Endothelial cell of hepatic sinusoid (primary cell): Measurements from ENCODE around the gene SNTG2.

Experiments used
- in situ Hi-C: cut with HindIII; loops from 2 replicates; pipeline ENCODE4 v1.10.0; 2017; ENCODE audit warnings: low sequenced_read_pairs

The SNTG2 gene

DNA sequence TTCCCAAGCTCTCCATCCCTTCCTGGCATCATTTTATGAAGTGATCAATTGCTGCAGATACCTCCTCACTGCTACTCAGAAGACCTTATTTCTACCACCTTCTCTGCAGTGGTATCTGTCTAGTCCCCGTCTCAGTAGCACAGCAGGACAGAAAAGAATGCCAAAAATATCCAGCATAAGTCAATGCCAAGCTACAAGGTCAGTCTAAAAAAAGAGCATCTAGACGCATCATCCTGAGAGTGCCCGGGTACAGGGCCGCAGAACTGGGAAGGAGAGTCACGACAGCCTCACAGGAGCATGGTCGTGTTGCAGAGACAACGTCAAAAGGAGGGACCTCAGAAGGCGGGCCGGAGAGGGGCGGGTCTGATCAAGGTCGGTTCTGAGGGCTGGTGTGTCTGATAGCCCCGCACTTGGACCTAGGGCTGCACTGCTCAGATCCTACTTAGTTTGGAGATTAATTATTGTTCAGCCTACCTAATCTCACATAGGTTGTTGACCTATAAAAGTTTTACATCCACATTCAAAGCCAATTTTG, 24.3 kb upstream of the SNTG2 start:
- in situ Hi-C loops = no loop called here

DNA sequence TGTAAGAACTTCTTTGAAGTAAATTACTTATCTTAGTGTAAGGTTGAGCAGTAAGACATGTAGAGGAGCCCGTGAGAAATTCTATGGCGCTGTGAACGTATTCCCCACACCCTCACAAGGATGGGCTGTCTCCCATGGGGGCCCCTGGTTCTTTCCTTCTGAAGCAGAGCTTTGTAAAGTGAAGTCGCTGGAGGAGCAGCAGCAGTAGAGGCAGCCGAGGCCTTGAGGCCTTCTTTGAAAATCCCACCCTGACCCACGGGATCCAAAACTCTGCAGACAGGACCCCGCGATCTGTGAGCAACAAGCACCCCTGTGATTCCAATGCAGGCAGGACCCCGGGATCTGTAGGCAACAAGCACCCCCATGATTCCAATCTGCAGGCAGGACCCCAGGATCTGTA, 23.8 kb upstream of the SNTG2 start:
- in situ Hi-C loops = no loop called here

DNA sequence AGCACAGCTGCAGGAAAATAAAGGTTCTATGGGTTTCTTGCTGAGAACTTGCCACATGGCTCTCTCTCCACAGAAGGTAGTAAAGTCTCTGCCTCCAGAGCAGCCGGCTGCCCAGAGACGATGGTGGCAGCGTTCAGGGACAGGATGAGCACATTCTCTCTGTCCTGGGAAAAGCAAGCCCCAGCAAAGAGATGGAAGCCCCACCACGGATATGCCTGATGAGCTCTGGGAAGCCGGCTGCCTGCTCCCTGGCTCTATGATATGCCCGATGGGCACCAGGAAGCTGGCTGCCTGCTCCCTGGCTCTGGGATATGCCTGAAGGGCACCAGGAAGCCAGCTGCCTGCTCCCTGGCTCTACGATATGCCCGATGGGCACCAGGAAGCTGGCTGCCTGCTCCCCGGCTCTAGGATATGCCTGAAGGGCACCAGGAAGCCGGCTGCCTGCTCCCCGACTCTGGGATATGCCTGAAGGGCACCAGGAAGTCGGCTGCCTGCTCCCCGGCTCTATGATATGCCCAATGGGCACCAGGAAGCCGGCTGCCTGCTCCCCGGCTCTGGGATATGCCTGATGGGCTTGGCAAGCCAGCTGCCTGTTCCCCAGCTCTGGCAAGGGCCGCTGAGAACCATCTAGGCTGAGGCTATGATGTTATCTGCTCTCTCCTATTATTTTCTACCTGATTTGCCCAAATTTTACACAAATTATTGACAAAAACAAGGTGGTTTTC, 21.5 kb upstream of the SNTG2 start:
- in situ Hi-C loops = no loop called here

DNA sequence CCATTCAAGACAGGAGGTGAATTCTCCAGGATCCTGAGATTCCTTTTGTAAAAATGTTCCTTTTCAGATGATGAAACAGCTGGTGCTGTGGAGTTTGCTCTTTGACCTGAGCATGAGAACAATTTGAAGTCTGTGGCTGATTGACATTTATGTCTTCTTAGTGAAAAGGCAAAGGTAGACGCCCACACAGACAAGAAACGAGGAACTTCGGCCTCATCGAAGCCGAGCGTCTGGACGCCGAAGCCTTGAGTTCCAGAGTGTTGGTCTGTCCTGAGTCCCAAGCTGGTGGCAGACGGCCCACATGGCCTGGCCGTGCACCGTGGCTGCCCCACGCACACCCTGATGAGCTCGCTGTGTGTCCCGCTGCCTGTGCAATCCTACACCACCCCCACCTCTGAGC, 20.7 kb upstream of the SNTG2 start:
- in situ Hi-C loops = no loop called here

DNA sequence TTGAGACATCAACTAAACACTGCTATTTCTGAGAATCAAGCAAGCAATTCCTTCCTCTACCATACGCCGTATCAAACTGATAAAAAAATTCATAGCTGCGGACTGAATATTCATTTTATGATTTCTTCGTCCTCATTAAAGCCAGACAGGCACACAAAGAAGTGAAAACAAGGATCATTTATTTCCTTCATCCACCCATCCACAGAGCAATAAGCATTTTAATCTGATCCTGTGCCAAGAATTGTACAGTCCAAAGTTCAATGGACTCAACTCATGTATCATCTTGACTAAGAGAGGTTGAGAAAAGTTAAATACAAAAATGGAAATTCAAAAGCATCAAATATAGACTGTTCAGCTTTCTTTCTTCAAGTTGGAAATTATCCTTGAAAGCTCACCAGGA, 19.7 kb upstream of the SNTG2 start:
- in situ Hi-C loops = no loop called here

DNA sequence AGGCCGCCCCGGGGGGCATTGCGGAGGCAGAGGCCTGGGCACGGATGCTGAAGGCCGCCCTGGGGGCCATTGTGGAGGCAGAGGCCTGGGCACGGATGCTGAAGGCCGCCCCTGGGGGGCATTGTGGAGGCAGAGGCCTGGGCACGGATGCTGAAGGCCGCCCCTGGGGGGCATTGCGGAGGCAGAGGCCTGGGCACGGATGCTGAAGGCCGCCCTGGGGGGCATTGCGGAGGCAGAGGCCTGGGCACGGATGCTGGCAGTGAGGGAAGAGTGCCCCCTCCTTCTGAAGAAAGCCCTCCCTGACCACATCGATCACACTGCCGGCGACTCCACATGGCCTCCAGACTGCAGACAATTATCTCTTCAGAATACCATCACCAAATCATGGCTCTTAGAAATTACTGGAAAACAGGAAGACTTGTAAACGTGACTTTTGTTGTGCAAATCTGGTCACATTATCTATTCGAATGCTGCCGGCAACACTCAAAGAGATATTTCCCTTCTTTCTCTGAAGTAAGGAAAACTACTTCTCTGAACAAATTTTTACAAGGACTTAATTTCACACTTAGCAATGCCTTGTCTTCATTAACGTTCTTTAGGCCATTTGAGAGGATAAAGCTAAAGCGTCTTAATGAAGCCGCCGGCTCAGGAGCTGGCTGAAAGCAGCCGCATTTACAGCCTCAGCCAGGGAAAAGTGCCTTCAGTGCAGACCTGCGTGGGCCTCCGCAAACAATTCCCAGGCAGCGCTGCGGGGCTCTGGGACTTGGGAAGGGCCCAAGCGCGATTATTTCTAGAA, 18.1 kb upstream of the SNTG2 start:
- in situ Hi-C loops = no loop called here

DNA sequence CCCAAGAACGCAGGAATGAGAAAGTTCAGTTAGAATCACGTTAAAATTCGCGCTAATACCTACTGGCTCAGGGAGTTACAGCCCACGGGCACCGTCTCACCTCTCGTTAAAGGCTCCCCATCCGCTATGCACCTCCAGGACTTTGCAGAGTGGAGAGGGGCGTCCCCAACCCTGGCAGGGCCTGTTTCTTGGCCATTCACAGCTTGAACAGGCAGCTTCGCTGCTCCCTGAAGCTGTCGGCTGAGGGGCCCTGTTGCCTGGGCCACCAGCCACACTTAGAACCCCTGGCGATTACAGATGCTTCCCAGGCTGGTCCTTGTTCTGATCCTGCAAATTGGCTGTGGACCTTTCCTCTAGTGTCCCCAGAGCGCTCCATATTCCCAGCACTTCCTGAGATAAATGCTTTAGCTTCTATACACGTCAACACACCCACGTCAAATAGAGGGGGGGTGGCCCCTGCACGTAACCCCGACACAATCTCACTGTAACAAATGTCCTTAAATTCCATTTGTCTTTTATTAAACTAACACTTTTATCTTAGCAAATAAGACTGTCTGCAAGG, 16.8 kb upstream of the SNTG2 start:
- in situ Hi-C loops = no loop called here

DNA sequence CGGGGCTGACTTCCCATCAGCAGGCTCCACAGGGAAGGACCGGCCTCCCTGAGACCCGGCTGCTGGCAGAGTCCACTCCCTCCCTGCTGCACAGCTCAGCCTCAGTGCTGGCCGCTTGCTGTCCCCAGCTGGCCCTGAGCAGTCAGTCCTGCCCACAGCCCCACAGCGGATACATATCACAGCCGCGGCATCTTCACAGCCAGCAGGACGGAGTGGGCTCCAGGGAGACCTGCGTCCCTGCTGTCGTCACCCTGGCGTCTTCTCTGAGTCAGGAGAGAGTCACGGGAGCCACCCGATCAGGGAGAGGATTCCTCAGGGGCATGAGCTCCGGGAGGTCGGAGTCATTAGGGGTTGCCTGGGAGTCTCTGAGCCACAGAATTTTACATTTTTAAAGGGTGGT, 13.1 kb upstream of the SNTG2 start:
- in situ Hi-C loops = no loop called here

DNA sequence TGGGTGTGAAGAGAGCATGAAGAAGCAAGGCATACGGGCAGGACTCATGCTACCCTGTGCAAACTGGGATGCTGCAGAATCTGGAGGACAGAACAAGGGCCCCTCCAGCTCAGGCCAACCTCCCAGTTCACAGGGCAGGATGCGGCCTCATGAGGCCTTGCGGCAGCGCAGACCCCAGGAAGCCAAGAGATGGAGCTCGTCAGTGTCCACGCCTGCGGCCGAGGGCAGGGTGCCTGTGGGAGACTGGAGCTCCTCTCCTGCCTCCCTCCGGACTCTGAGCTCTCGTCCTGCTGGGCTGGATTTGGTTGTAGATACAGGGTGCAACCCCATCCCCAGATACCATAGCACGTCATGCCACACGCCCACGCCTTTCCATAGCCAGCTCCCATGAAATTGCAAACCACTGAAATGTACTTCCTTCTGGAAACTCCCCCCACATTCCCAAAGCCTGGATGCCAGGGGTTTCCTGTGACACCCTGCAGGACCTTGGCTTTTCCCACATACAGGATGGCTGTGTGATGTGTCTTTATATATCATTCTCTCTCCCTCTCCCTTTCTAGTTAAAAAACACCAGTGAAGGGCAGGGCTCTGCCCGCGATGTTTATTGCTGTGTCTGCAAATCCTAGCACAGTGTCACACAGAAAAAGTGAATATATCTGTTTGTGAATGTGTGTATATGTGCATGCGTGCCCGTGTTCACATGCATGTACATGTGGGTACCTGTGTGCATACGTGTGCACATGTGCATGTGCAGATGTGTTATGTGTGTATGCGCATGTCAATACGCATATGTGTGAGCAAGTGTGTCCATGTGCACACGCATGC, 12.3 kb upstream of the SNTG2 start:
- in situ Hi-C loops = no loop called here

DNA sequence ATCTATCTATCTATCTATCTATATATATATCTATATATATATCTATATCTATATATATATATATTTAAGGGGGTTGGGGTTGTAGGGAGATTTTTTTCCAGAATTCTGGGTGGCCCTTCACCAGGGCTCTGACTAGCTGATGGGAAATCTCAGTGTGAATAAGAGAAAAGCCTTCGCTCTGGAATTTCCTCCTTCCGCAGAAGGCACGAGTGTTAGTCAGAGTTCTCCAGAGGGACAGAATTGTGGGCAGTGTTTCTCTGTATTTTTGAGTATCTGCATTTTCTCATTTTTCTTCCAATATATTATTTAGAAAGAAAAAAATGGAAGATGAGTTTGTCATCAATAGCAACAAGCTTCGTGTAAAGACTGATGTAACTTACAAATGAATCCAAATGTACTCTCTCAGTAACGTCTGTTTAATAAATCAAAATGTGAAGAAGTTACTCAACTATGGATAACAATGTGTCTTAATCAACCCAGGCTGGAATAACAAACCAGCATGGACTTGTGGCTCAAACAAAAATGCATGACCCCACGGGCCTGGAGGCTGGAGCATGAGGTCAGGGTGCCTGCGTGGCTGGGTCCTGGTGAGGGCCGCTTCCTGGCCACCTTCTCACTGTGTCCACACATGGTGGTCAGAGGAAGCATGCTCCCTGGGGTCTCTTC, 10.6 kb upstream of the SNTG2 start:
- in situ Hi-C loops = no loop called here

DNA sequence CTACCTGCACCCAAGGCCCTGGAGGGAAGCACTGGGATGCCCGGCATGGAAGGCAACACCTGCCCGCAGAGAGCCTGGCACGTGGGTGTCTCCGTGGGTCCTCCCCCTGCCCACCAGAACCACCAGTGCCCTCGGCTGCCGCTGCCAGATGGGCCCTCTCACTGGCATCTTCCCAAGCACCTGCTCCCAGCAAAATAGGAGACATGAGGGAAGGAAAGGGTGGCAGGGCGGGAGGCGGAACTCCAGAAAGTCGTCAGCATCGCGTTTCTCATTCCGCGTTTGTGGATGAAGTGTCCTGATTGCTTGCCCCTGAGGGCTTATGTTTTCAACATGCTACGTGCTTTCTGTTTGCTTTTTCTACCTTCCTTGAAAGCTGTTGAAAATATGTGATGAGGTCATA, 8.8 kb upstream of the SNTG2 start:
- in situ Hi-C loops = no loop called here

DNA sequence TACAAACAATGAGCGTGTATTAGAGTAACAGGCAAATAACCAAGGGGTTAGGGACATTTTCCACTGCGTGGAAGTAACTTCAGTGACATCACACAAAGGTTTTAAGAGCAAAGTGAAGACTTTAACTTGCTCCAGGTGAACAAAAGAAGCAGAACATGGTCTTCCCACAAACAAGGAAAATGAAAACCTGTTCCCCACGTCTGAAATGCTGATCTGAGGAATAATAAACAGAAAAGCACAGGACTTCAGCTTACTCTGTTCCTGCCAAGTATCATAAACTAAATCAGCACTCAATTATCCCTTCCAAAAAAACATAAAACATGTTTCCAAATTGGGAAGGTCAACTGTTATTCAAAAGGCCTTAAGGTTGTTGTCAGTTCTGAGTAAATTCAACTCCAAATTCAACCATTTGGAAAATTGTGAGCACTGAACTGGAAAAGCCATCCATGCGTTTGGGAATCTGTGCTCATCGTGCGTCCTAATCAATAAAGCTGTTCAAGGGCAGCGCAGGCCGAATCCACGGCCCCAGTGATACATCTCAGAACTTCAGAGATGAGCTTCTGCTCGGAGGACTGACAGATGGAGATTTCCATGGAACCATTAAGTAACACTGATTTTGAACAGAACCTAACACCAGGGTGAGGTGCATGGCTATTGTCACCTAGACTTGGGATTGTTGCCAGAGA, 7.7 kb upstream of the SNTG2 start:
- in situ Hi-C loops = no loop called here

DNA sequence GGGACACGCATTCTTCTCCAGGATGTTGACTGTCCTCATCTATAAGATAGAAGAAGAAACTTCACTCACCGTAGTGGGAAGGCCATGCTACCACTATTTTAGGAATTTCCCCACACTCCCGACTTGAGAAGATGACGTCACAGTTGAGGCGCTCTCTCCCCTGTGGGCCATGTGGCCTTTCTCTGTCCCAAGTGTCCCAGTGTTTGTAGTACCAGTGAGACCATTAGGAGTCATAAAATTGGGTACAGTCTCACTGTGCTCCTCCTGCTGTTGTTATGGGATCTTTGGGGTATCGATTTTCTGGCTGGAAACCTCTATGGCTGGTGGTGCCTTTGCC, 7.2 kb upstream of the SNTG2 start:
- in situ Hi-C loops = no loop called here

DNA sequence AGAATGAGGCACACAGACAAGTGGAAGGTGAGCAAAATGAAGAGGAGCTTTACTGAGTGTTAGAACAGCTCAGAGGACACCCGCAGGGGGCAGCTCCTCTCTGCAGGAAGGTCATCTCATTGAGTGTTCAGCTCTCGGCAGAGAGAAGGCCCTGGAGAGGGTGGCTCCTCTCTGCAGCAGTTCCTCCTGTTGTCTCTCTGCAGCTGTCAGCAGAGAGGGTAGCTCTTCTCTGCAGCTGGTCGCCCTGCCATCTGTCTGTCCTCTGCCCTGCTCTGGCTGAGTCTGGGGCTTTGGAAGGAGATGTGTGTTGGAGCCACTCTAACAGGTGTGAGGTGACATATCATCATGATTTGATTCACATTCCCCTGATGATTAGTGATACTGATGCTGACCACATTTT, 6.8 kb upstream of the SNTG2 start:
- in situ Hi-C loops = no loop called here

DNA sequence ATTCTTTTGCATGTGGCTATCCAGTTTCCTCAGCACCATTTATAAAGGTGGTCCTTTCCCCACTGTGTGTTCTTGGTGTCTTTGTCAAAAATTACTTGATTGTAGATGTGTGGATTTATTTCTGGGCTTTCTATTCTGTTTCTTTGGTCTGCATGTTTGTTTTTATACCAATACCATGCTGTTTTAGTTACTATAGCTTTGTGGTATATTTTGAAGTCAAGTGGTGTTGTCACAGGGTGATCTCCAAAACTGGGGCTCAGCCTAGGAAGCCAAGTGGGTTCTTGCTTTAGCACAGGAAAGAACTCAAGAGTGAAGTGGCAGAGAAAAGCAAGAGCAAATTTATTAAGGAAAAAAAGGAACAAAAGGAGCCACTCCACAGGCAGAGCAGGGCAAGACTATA, 6.0 kb upstream of the SNTG2 start:
- in situ Hi-C loops = no loop called here

DNA sequence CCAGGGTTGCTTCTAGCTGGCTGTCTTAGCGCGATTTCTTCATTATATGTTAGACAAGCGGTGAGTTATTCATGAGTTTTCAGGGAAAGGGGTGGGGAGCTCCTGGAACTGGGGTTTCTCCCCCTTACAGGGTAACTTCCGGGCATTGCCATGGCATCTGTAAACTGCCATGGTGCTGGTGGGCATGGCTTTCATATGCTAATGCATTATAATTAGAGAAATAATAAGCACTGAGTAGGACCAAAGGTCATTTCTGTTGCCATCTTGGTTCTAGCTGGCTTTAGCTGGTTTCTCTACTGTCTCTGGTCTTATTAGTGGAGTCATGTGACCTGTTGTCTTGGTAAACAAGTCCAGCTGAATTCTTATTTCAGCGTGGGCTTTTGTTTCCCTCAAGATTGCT, 5.5 kb upstream of the SNTG2 start:
- in situ Hi-C loops = no loop called here

DNA sequence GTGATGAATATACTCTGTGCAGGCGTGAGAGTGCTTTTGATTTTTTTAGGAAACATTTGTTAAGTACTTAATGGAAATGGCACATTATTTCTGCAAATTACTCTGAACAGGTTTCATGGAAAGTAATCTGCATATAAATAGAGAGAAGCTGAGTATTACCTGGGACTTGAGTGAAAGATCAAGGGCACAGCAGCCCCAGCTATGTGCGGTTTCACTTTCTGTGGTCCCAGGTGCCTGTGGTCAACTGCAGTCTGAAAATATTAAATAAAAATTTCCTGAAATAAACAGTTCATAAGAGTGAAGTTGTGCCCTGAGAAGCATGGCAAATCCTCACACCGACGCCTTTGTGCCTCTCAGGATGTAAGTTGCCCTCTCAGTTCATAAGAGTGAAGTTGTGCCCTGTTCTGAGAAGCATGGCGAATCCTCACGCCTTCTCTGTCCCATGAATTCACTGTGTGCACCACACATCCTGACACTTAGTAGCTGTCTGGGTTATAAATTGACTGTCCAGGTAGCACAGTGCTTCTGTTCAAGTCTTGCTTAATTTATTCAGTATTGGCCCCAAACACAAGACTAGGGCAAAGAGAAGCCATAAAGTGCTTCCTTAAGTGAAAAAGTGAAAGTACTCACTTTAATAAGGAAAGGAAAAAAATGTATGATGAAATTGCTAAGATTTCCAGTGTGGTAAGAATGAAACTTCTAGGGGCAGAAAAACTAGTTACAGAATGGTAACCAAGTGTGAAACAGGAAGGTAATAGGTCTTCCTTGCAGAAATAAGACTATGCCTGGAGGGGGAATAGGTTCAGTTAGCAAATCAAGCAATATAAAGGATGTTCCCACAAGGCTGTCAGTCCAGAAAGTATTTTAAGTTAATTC, 4.3 kb upstream of the SNTG2 start:
- in situ Hi-C loops = no loop called here

DNA sequence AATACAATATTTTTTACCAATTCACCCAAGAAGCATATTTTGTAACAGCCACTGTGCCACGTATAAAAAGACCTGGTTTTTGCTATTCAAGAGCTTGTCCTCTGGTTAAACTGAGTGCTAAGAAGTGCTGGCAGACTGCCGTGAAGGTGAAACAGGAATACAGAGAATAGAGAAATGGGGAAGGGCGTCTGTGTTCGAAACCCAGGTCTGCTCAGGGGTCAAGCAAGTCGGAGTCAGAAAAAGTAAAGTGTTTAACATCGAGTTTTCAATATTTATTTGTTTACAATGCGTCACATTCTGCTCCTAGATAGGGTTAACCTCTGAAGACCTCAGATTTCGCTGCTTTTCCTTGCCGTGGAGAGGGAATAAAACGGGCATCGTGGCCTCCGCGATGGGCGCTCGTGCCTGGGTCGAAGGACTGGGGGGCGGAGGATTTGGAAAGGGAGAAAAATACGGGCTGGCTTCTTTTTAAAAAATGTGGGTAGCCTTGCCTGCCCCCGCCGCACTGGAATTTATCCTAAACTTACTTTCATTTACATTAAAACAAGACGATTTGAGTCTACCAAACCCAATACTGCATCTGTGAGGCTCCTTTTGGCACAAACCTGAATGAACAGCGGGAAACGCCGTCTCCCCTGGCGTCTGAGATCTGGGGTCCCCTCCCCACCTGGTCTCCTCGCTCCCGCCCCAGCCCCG, 1.1 kb upstream of the SNTG2 start:
- in situ Hi-C loops = no loop called here
